Natural killer cell (primary cell): ENCODE measurements around the gene SYNPO. TPM values are rescaled to one million over a fixed set of nuclear protein-coding genes. Genes with fewer than 3 reads are reported as not detected.

Experiments used
- ATAC-seq, 3 donors: fragments of 150-1000 bp in 2 of 3; fragments of 200-7000 bp in 1 of 3; cut with Tn5 transposase; 1 replicate in 1 of 3; 2 replicates in 2 of 3; pipeline ENCODE4 v1.10.0; 2021; ENCODE audit warnings: mild to moderate bottlenecking in 2 of 3, moderate library complexity in 2 of 3
- DNase-seq, 2 donors: peaks; one replicate each; pipeline versions ENCODE4 v3.0.0 to v3.0.0-alpha.2; 2013 to 2021; ENCODE audit warnings: mixed read lengths in 1 of 2
- H3K27ac ChIP-seq: one replicate; pipeline ENCODE4 v1.5.1; 2013; ENCODE audit warnings: mild to moderate bottlenecking, low read length
- H3K27me3 ChIP-seq: one replicate; pipeline ENCODE4 v1.6.1; 2013; ENCODE audit warnings: low read length; ENCODE audit not compliant: control insufficient read depth, insufficient read depth
- H3K36me3 ChIP-seq: one replicate; pipeline ENCODE4 v1.6.1; 2013; ENCODE audit warnings: low read length; ENCODE audit not compliant: control insufficient read depth, insufficient read depth
- H3K4me1 ChIP-seq: one replicate; pipeline ENCODE4 v1.6.1; 2013; ENCODE audit warnings: low read length; ENCODE audit not compliant: control insufficient read depth, insufficient read depth
- H3K4me3 ChIP-seq: one replicate; pipeline ENCODE4 v1.5.1; 2013; ENCODE audit warnings: low read length
- H3K9me3 ChIP-seq: one replicate; pipeline ENCODE4 v1.6.1; 2013; ENCODE audit warnings: low read length; ENCODE audit not compliant: control insufficient read depth, insufficient read depth
- H3K27ac Mint-ChIP-seq, 2 donors: one replicate each; pipeline ENCODE4 v1.8.0; 2022; ENCODE audit warnings: mild to moderate bottlenecking in 2 of 2, mixed read lengths in 2 of 2, moderate library complexity in 1 of 2
- H3K27me3 Mint-ChIP-seq, 2 donors: one replicate each; pipeline ENCODE4 v1.8.0; 2022; ENCODE audit warnings: low read depth in 2 of 2, mixed read lengths in 2 of 2
- H3K36me3 Mint-ChIP-seq: one replicate; pipeline ENCODE4 v1.8.0; 2022; ENCODE audit warnings: mixed read lengths
- H3K4me1 Mint-ChIP-seq, 2 donors: one replicate each; pipeline ENCODE4 v1.8.0; 2022; ENCODE audit warnings: mixed read lengths in 2 of 2
- H3K4me3 Mint-ChIP-seq: one replicate; pipeline ENCODE4 v1.8.0; 2022; ENCODE audit warnings: mild to moderate bottlenecking, moderate library complexity, mixed read lengths
- H3K9me3 Mint-ChIP-seq, 2 donors: one replicate each; pipeline ENCODE4 v1.8.0; 2022; ENCODE audit warnings: mixed read lengths in 2 of 2
- WGBS: methylation state at CpG from one replicate; pipeline ENCODE4 v1.1.7; 2013; ENCODE audit warnings: missing lambda C conversion rate; ENCODE audit not compliant: insufficient coverage; 5-methylcytosine and 5-hydroxymethylcytosine counted together
- intact Hi-C: fragments of 100-400 bp; cut with micrococcal nuclease; formaldehyde crosslinking; loops from one replicate; pipeline ENCODE4 v1.14.2; 2022
- total RNA-seq, 4 donors: library from RNA; stranded (reverse); fragments of 120-200 nt in 1 of 4; gene quantifications; one replicate each; pipeline versions ENCODE4 v1.2.3 to v1.2.4, GENCODE V29; 2013 to 2022
- TF ChIP-seq, protein P1 (sequence below): fragments of 200-600 bp; IDR thresholded peaks from one replicate; pipeline ENCODE4 v1.8.0; 2022; ENCODE audit warnings: antibody characterized with exemption

The SYNPO gene
- total RNA-seq, 3 donors from 2014 or later (not counting 1 experiment from before 2014, with no cell fraction given): 0.16 to 0.48 TPM; not detected in 1

DNA sequence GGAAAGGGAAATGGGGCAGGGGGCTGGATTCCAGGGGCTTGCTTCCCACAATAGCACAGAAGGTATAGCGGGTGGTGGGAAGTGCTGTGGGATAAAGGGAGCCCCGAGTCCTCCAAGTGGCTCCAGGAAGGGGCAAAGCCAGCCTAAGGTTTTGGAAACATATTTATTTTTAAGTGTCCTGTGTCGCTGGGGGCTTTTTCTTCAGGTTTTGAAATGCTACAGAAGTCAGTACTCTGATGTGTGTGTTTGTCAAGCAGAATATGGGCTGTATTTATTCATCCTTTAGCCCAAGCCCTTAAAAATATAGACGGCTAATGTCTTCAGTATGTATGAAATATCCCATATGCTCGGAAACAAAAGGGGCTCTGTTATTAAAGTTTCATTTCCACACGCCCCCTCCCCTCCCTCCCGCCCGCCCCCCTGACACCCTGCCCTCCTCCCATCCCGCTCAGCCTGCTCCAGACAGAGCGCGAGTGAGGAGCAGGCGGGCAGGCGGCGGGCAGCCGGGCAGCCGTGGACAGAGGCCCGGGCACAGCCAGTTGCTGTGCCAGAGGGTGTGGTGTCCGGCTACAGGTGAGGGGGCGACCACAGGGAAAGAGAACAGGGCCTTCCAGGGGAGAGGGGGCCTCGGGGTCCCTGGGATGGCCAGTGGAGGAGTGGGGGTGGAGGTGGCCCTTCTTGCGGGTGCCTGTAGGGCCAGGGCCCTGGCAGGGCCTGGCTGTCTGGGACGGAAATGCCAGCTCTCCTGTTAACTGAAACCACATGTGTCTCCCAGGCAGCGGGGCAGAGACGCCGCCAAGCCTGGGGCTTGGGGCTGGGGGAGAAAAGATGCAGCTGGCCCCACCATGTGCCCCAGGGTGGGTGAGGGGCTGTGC lies 39.6 kb upstream of the SYNPO start:
- no peaks in the 10 kb centered on the region for H3K36me3 Mint-ChIP-seq
- peaks cover 0 to 3% of the 10 kb centered on the region in 2 donors for H3K27me3 Mint-ChIP-seq
- H3K4me3 Mint-ChIP-seq: no peak overlapping the region
- Histone ChIP-seq H3K27ac (no peak overlapping the region), H3K4me3 (no peak overlapping the region), H3K9me3 (no peaks in the 10 kb centered on the region), H3K36me3 (no peaks in the 10 kb centered on the region), H3K27me3 (no peaks in the 10 kb centered on the region), H3K4me1 (no peaks in the 10 kb centered on the region)
- intact Hi-C loops: no loop called here
- no peaks in the 10 kb centered on the region for H3K4me1 Mint-ChIP-seq
- DNase-seq: no peak
- no peak for ATAC-seq
- 91% methylated on average over 19 of the region's 25 CpGs for WGBS
- H3K9me3 Mint-ChIP-seq: no peaks in the 10 kb centered on the region
- TF ChIP-seq, protein P1, sequence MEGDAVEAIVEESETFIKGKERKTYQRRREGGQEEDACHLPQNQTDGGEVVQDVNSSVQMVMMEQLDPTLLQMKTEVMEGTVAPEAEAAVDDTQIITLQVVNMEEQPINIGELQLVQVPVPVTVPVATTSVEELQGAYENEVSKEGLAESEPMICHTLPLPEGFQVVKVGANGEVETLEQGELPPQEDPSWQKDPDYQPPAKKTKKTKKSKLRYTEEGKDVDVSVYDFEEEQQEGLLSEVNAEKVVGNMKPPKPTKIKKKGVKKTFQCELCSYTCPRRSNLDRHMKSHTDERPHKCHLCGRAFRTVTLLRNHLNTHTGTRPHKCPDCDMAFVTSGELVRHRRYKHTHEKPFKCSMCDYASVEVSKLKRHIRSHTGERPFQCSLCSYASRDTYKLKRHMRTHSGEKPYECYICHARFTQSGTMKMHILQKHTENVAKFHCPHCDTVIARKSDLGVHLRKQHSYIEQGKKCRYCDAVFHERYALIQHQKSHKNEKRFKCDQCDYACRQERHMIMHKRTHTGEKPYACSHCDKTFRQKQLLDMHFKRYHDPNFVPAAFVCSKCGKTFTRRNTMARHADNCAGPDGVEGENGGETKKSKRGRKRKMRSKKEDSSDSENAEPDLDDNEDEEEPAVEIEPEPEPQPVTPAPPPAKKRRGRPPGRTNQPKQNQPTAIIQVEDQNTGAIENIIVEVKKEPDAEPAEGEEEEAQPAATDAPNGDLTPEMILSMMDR: no peak
- H3K27ac Mint-ChIP-seq: no peak overlapping the region

DNA sequence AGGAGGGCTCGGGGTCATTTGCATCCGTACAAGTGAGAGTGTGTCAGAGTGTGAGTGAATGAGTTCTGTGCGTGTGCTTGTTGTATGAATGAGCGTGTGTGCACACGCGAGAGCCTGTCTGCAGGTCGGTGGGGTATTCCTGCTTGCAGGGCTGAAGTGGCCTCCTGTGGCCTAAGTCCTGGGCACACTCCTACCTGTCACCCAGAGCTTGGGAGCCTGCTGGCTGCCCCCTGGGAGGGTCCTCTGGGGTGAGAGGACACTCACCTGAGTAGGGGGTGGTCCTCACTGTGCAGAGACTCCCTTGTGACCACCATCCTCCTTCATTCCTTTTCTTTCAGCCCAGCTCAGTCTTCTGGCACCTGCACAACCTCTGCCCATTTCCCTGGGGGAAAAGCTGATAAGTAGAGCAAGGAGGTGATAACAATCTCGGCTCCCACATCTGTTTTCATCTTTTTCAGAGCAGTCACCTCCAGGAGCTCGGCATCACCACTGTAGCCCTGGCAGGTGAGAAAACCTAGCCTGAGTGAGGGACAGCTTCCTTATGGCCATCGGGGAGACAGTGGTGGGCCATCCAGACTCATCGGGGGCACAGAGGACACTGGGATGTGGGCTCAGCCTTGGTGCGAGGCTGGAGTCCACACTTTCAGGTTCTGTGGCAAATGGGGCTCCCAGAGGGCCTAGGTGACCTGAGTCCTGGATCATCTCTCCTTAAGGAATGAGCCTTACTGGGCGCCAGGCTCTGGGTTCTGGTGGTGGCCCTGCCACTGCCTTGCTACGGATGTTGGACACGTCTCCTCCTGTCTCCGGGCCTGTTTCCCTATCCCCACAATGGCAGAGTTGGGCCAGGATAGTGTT lies 38.7 kb upstream of the SYNPO start:
- DNase-seq (no peak), ATAC-seq (no peak)
- Mint-ChIP-seq H3K36me3 (no peaks in the 10 kb centered on the region), H3K4me3 (no peak overlapping the region), H3K4me1 (no peaks in the 10 kb centered on the region), H3K9me3 (no peaks in the 10 kb centered on the region), H3K27me3 (peaks cover 0 to 4% of the 10 kb centered on the region in 2 donors), H3K27ac (no peak overlapping the region)
- intact Hi-C loops: no loop called here
- H3K9me3 ChIP-seq: no peaks in the 10 kb centered on the region
- WGBS: 83% methylated on average over 16 of the region's 16 CpGs
- H3K27me3 ChIP-seq: no peaks in the 10 kb centered on the region
- no peaks in the 10 kb centered on the region for H3K36me3 ChIP-seq
- TF ChIP-seq, protein P1: no peak
- no peaks in the 10 kb centered on the region for H3K4me1 ChIP-seq
- no peak overlapping the region for H3K4me3 ChIP-seq
- H3K27ac ChIP-seq: no peak overlapping the region

DNA sequence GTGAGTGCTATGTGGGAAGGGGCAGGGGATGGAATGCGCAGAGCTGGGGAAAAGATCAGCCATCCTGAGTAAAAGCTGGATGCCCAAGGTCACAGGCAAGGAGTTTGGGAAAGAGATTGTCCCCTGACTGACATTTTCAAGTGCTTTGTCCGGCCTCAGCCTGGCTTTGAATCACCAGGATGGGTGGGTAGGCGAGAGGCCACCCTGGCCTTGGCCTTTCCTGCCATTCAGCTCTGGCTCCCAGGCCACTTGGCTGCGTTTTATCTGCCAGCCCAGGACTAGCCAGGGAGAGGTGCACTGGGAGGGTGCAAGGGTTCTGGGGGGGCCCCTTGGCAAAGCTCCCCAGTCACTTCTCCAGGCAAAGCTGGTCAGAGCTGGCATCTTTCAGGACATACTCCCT lies 37.4 kb upstream of the SYNPO start:
- Histone ChIP-seq H3K27ac (no peak overlapping the region), H3K9me3 (no peaks in the 10 kb centered on the region), H3K36me3 (no peaks in the 10 kb centered on the region), H3K4me3 (no peak overlapping the region), H3K27me3 (no peaks in the 10 kb centered on the region), H3K4me1 (no peaks in the 10 kb centered on the region)
- intact Hi-C loops: no loop called here
- Mint-ChIP-seq H3K36me3 (no peaks in the 10 kb centered on the region), H3K27me3 (peaks cover 0 to 4% of the 10 kb centered on the region in 2 donors), H3K4me1 (no peaks in the 10 kb centered on the region), H3K4me3 (no peak overlapping the region), H3K9me3 (no peaks in the 10 kb centered on the region), H3K27ac (no peak overlapping the region)
- 94% methylated on average over 4 of the region's 4 CpGs for WGBS
- TF ChIP-seq, protein P1: no peak
- DNase-seq (no peak), ATAC-seq (no peak)
